ENCODE data around the gene CPAMD8. TPM values are rescaled to one million over a fixed set of nuclear protein-coding genes. Genes with fewer than 3 reads are reported as not detected.

Gene CPAMD8
- total and polyA plus RNA-seq, 2 experiments from 2014 or later, result 7.9 to 17.6 TPM

- H2AFZ ChIP-seq, result no peak overlapping the region
- H3K4me1 ChIP-seq (ENCODE audit: insufficient read depth), result no peaks in the 10 kb centered on the region
- no peak for DNase-seq (ENCODE audit: low spot score)
- no peaks in the 10 kb centered on the region for H3K9me2 ChIP-seq (replicated peaks; ENCODE audit: insufficient read depth)
- H3K9me3 ChIP-seq (ENCODE audit: low read depth), result peaks cover 3% of the 10 kb centered on the region
- WGBS (ENCODE audit: low lambda C conversion rate, missing lambda C conversion rate), result 95% methylated on average over 2 of the region's 2 CpGs
- H3K79me2 ChIP-seq, result no peaks in the 10 kb centered on the region
- H3K4me3 ChIP-seq, result no peak overlapping the region
- TF ChIP-seq CTCF (IDR thresholded peaks at IDR 0.05; ENCODE audit: poor library complexity) (no peak), EZH2phosphoT487 (IDR thresholded peaks at IDR 0.05; ENCODE audit: low read depth, severe bottlenecking, unreplicated experiment) (no peak), EZH2 (IDR thresholded peaks at IDR 0.05; ENCODE audit: borderline replicate concordance) (no peak)
- no peak overlapping the region for H3K4me2 ChIP-seq
- no peak overlapping the region for H3K27ac ChIP-seq
- no peaks in the 10 kb centered on the region for H3K27me3 ChIP-seq
- H3K36me3 ChIP-seq (replicated peaks; ENCODE audit: insufficient read depth, low read depth), result no peaks in the 10 kb centered on the region
- H4K20me1 ChIP-seq (ENCODE audit: insufficient read depth, poor library complexity, severe bottlenecking), result no peaks in the 10 kb centered on the region
These were observed 89.7 kb downstream of the CPAMD8 start for GRCh38 chr19:16936901-16937300.

GRCh38 chr19:16934489-16934888, 92.1 kb downstream of the CPAMD8 start:
- H4K20me1 ChIP-seq (ENCODE audit: insufficient read depth, poor library complexity, severe bottlenecking), result no peaks in the 10 kb centered on the region
- no peak overlapping the region for H3K27ac ChIP-seq
- TF ChIP-seq EZH2phosphoT487 (IDR thresholded peaks at IDR 0.05; ENCODE audit: low read depth, severe bottlenecking, unreplicated experiment) (no peak), CTCF (IDR thresholded peaks at IDR 0.05; ENCODE audit: poor library complexity) (no peak), EZH2 (IDR thresholded peaks at IDR 0.05; ENCODE audit: borderline replicate concordance) (no peak)
- DNase-seq (ENCODE audit: low spot score), result no peak
- 96% methylated on average over 1 of the region's 1 CpG for WGBS (ENCODE audit: low lambda C conversion rate, missing lambda C conversion rate)
- no peaks in the 10 kb centered on the region for H3K79me2 ChIP-seq
- no peak overlapping the region for H3K4me3 ChIP-seq
- peaks cover 3% of the 10 kb centered on the region for H3K9me3 ChIP-seq (ENCODE audit: low read depth)
- H3K4me1 ChIP-seq (ENCODE audit: insufficient read depth), result no peaks in the 10 kb centered on the region
- no peak overlapping the region for H2AFZ ChIP-seq
- no peak overlapping the region for H3K4me2 ChIP-seq
- no peaks in the 10 kb centered on the region for H3K36me3 ChIP-seq (replicated peaks; ENCODE audit: insufficient read depth, low read depth)
- no peaks in the 10 kb centered on the region for H3K27me3 ChIP-seq
- no peaks in the 10 kb centered on the region for H3K9me2 ChIP-seq (replicated peaks; ENCODE audit: insufficient read depth)

GRCh38 chr19:16931306-16931705, 95.3 kb downstream of the CPAMD8 start:
- no peaks in the 10 kb centered on the region for H3K36me3 ChIP-seq (replicated peaks; ENCODE audit: insufficient read depth, low read depth)
- no peaks in the 10 kb centered on the region for H4K20me1 ChIP-seq (ENCODE audit: insufficient read depth, poor library complexity, severe bottlenecking)
- no peaks in the 10 kb centered on the region for H3K4me1 ChIP-seq (ENCODE audit: insufficient read depth)
- H3K4me2 ChIP-seq, result no peak overlapping the region
- no peaks in the 10 kb centered on the region for H3K9me2 ChIP-seq (replicated peaks; ENCODE audit: insufficient read depth)
- peaks cover 3% of the 10 kb centered on the region for H3K9me3 ChIP-seq (ENCODE audit: low read depth)
- H3K79me2 ChIP-seq, result no peaks in the 10 kb centered on the region
- TF ChIP-seq CTCF (IDR thresholded peaks at IDR 0.05; ENCODE audit: poor library complexity), result no peak
- no peak for TF ChIP-seq EZH2phosphoT487 (IDR thresholded peaks at IDR 0.05; ENCODE audit: low read depth, severe bottlenecking, unreplicated experiment)
- no peak for TF ChIP-seq EZH2 (IDR thresholded peaks at IDR 0.05; ENCODE audit: borderline replicate concordance)
- 93% methylated on average over 4 of the region's 4 CpGs for WGBS (ENCODE audit: low lambda C conversion rate, missing lambda C conversion rate)
- H3K27ac ChIP-seq, result no peak overlapping the region
- DNase-seq (ENCODE audit: low spot score), result no peak
- H2AFZ ChIP-seq, result no peak overlapping the region
- H3K4me3 ChIP-seq, result no peak overlapping the region
- H3K27me3 ChIP-seq, result no peaks in the 10 kb centered on the region

GRCh38 chr19:16930753-16931152, 95.9 kb downstream of the CPAMD8 start:
- WGBS (ENCODE audit: low lambda C conversion rate, missing lambda C conversion rate), result 89% methylated on average over 5 of the region's 5 CpGs
- no peak overlapping the region for H2AFZ ChIP-seq
- TF ChIP-seq EZH2 (IDR thresholded peaks at IDR 0.05; ENCODE audit: borderline replicate concordance) (no peak), EZH2phosphoT487 (IDR thresholded peaks at IDR 0.05; ENCODE audit: low read depth, severe bottlenecking, unreplicated experiment) (no peak), CTCF (IDR thresholded peaks at IDR 0.05; ENCODE audit: poor library complexity) (no peak)

More at GRCh38 chr19:16930753-16931152, 95.9 kb downstream of the CPAMD8 start:
- H3K36me3 ChIP-seq (replicated peaks; ENCODE audit: insufficient read depth, low read depth), result no peaks in the 10 kb centered on the region
- no peak overlapping the region for H3K27ac ChIP-seq
- no peaks in the 10 kb centered on the region for H3K4me1 ChIP-seq (ENCODE audit: insufficient read depth)
- no peak for DNase-seq (ENCODE audit: low spot score)
- H3K79me2 ChIP-seq, result no peaks in the 10 kb centered on the region
- no peaks in the 10 kb centered on the region for H3K27me3 ChIP-seq
- H3K4me2 ChIP-seq, result no peak overlapping the region
- no peaks in the 10 kb centered on the region for H4K20me1 ChIP-seq (ENCODE audit: insufficient read depth, poor library complexity, severe bottlenecking)
- H3K4me3 ChIP-seq, result no peak overlapping the region
- H3K9me2 ChIP-seq (replicated peaks; ENCODE audit: insufficient read depth), result no peaks in the 10 kb centered on the region
- peaks cover 3% of the 10 kb centered on the region for H3K9me3 ChIP-seq (ENCODE audit: low read depth)
